H4 (cell line): ENCODE measurements around the gene SLCO2A1. TPM values are rescaled to one million over a fixed set of nuclear protein-coding genes. Genes with fewer than 3 reads are reported as not detected.

Experiments
- DNase-seq: peaks from one replicate; pipeline ENCODE4 v3.0.0-alpha.2; 2015; ENCODE audit warnings: low spot score
- total RNA-seq: library from RNA; depleted of rRNA; stranded (reverse); fragments of >200 nt; shearing (Covaris generic); gene quantifications from 2 replicates; pipeline ENCODE4 v1.2.3, GENCODE V29; 2014

Gene SLCO2A1
- total RNA-seq, 1 experiment from 2014 or later, result 0.06 TPM

- no peak for DNase-seq
Observed at GRCh38 chr3:134060561-134061385, 31.0 kb upstream of the SLCO2A1 start.

- no peak for DNase-seq
Observed at GRCh38 chr3:134059671-134060560, 30.2 kb upstream of the SLCO2A1 start.

GRCh38 chr3:134059035-134059601 lies 29.4 kb upstream of the SLCO2A1 start:
- DNase-seq, result no peak

- no peak for DNase-seq
Observed at GRCh38 chr3:134057654-134058110, 28.0 kb upstream of the SLCO2A1 start.

GRCh38 chr3:134057006-134057653 lies 27.4 kb upstream of the SLCO2A1 start:
- no peak for DNase-seq

GRCh38 chr3:134056464-134056891 lies 26.8 kb upstream of the SLCO2A1 start:
- no peak for DNase-seq

- DNase-seq, result no peak
Observed at GRCh38 chr3:134055661-134056060, 25.9 kb upstream of the SLCO2A1 start.

DNA sequence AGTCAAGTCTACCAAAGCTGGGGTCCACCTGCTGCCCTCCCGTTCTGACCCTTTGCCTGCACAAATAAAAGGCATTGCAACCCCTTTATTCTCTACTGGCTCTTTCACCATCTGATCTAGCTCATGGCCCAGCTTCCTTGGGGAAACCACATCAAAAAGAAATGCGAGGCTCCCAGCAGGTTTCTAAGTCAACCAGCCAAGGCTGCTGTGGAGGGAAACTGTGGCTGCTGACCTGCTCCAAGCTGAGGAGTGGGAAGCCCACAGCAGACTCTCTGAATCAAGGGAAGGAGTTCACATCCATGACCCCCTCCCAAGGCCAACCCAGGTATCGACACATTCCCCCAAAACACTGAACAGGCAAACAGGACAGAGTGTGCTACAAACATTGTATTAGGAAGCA lies 25.2 kb upstream of the SLCO2A1 start:
- no peak for DNase-seq

- no peak for DNase-seq
Observed at GRCh38 chr3:134054231-134054630, 24.5 kb upstream of the SLCO2A1 start.

DNA sequence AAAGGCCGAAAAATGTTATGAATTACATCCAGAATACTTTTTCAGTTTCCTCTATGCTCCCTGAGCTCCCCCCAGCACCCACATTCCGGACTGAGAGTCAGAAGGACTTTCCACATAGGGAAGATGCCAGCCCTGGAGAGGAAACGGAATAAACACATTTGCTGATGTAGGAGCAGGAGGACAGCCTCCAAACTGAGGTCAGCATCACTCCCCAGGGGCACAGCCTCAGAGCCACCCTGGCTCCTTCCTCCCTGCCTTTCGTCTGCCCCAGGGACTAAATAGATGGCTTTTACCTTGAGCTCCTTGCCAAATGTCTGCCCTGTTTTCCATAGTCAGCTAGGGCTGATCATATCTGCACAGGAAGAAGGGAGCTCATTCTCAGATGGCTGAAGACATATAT lies 22.6 kb upstream of the SLCO2A1 start:
- DNase-seq, result no peak

- no peak for DNase-seq
Observed at GRCh38 chr3:134049676-134050075, 20.0 kb upstream of the SLCO2A1 start.

GRCh38 chr3:134048278-134048996 lies 18.7 kb upstream of the SLCO2A1 start:
- DNase-seq, result no peak

- no peak for DNase-seq
Observed at GRCh38 chr3:134044459-134044858, 14.7 kb upstream of the SLCO2A1 start.

GRCh38 chr3:134040066-134040465 lies 10.3 kb upstream of the SLCO2A1 start:
- no peak for DNase-seq

DNA sequence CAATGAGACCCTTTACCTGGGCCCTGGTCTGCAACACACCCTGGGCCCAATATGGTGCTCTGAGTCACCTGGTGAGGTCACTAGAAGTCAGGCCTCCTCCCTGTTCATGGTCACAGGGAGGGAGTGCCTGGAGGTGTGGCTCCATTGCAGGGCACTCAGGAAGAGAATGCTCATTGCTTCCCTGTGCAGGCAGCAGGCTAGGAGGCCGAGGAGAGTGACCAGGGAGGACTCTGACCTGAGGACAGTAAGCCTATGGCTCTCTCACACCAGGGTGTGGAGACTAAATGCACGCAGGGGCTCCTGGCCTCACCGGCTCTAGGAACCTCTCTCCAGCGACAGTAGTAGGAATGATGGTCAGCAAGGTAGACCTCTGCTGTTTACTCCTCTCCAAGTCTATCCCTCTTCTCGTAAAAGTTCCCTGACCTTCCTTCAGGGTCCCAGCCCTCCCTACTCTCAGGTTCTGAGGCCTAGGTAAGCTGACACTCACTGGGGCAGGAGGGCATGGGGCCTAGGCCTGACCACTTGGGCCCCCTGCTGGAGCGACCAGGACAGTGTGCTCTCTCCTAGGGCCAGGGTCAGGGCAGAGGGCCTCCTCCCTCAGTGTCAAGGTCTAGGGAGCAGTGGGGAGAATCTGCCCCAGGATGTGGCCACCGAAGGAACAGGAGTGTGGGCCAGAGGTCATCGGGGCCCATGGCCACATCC lies 9.6 kb upstream of the SLCO2A1 start:
- DNase-seq, result no peak

DNA sequence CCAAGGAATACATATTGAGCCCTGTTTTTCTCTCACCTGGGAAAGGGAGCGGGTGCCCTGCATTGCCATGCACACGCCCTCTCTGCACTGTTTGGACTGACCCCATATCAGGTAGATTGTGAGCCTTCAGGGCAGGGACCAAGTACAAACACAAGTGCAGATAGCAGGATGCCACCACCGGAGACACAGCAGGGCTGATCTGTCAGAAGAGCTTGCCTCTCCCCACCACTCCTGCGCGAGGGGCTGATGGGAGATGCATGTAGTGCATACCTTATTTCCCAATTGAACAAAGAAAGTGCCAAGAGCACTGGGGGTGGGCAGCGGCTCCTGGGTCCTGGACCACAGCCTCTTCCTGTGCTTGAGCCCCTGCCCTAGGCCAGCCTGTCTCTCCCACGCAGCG lies 9.0 kb upstream of the SLCO2A1 start:
- no peak for DNase-seq

GRCh38 chr3:134038071-134038491 lies 8.4 kb upstream of the SLCO2A1 start:
- DNase-seq, result no peak

DNA sequence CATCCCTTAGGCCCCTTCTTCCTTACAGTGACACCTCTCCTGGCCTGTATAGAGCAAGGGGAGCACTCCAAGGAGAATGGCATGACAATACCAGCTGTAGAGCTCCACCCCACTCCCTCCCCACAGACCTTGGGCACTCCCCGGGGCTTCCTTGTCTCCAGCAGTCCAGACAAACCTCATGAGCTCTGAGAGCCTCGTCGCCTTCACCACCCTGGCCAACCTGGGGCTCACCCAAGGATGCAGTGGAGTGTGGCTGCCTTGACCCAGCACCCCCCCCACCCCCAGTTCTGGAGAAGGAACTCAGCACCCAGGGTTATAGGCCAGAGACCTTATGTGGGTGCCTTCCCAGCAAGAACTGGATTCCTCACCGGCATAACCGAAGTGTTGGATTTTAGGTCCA lies 7.4 kb upstream of the SLCO2A1 start:
- DNase-seq, result no peak

- no peak for DNase-seq
Observed at GRCh38 chr3:134036291-134036690, 6.6 kb upstream of the SLCO2A1 start.

DNA sequence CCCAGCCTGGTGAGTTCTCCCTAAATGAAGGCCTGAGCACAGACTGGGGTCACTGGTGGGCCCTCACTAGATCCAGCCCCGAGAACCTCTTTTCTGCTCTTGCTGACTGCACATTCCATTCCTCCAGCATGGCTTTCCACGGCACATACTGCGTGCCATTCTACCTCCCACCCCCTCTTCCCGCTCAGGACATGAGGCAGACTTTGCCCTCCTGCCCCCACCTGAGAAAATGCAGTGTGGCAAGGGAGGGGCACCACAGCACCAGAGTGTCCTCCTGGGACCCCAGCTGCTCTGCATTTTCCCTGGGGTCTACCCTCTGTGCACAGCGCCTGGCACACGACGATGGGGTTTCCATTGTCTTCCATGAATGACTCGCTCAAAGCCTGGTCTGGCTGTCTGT lies 6.1 kb upstream of the SLCO2A1 start:
- DNase-seq, result no peak
